Measurements from ENCODE around the gene TIAM2. TPM values are rescaled to one million over a fixed set of nuclear protein-coding genes. Genes with fewer than 3 reads are reported as not detected.

The TIAM2 gene
- total RNA-seq, 2 experiments from 2014 or later = 5.4 to 6.2 TPM

- Histone ChIP-seq H3K4me1 (ENCODE audit: insufficient read depth, low read length, poor library complexity, severe bottlenecking) (no peaks in the 10 kb centered on the region), H2AFZ (ENCODE audit: low read length) (no peak overlapping the region), H3K79me2 (ENCODE audit: insufficient read depth, low read depth, low read length) (no peaks in the 10 kb centered on the region), H3K36me3 (ENCODE audit: insufficient read depth, low read length) (no peaks in the 10 kb centered on the region), H3K27ac (ENCODE audit: low read depth, low read length, poor library complexity, severe bottlenecking) (no peak overlapping the region), H3K9me3 (ENCODE audit: low read length) (no peaks in the 10 kb centered on the region), H3K4me2 (ENCODE audit: low read length) (no peak overlapping the region), H3K9me2 (ENCODE audit: insufficient read depth, low read length) (no peaks in the 10 kb centered on the region), H4K20me1 (ENCODE audit: insufficient read depth, low read length) (no peaks in the 10 kb centered on the region), H3K4me3 (ENCODE audit: low read depth, low read length, poor library complexity, severe bottlenecking) (no peak overlapping the region)
- ChIA-PET POLR2A (no interaction called here), CTCF (ENCODE audit: unreplicated experiment) (no interaction called here)
- no TSS peak for BruUV-seq (replicated peaks)
- TF ChIP-seq CTCF (conservative IDR thresholded peaks at IDR 0.05; ENCODE audit: low read length) (no peak), EZH2phosphoT487 (IDR thresholded peaks at IDR 0.05; ENCODE audit: borderline replicate concordance, low read depth, low read length) (no peak)
- DNase-seq (ENCODE audit: low spot score) = no peak
- intact Hi-C loops (cut with micrococcal nuclease; ENCODE audit: unreplicated experiment) = no loop called here
Measured at GRCh38 chr6:155219858-155220301, 224.8 kb downstream of the TIAM2 start.

- Histone ChIP-seq H3K9me2 (ENCODE audit: insufficient read depth, low read length) (no peaks in the 10 kb centered on the region), H3K27ac (ENCODE audit: low read depth, low read length, poor library complexity, severe bottlenecking) (no peak overlapping the region), H3K4me3 (ENCODE audit: low read depth, low read length, poor library complexity, severe bottlenecking) (no peak overlapping the region), H3K4me1 (ENCODE audit: insufficient read depth, low read length, poor library complexity, severe bottlenecking) (no peaks in the 10 kb centered on the region), H2AFZ (ENCODE audit: low read length) (no peak overlapping the region), H3K79me2 (ENCODE audit: insufficient read depth, low read depth, low read length) (no peaks in the 10 kb centered on the region), H4K20me1 (ENCODE audit: insufficient read depth, low read length) (no peaks in the 10 kb centered on the region), H3K4me2 (ENCODE audit: low read length) (no peak overlapping the region), H3K9me3 (ENCODE audit: low read length) (no peaks in the 10 kb centered on the region), H3K36me3 (ENCODE audit: insufficient read depth, low read length) (no peaks in the 10 kb centered on the region; the same call in 1 of the 2 replicates)
- POLR2A ChIA-PET = interaction anchor here (0.6 to 0.7 kb wide), 3 partner anchors 96 to 298 kb away, joined by 3 to 7 read pairs (median 3); no protein-coding TSS in a partner anchor
- TF ChIP-seq EZH2phosphoT487 (IDR thresholded peaks at IDR 0.05; ENCODE audit: borderline replicate concordance, low read depth, low read length) (no peak), CTCF (conservative IDR thresholded peaks at IDR 0.05; ENCODE audit: low read length) (no peak)
- DNase-seq (ENCODE audit: low spot score) = no peak
- intact Hi-C loops (cut with micrococcal nuclease; ENCODE audit: unreplicated experiment) = no loop called here
- no TSS peak for BruUV-seq (replicated peaks)
- CTCF ChIA-PET (ENCODE audit: unreplicated experiment) = no interaction called here
Measured at GRCh38 chr6:155221086-155221485, 226.0 kb downstream of the TIAM2 start.

- no TSS peak for BruUV-seq (replicated peaks)
- Histone ChIP-seq H3K9me2 (ENCODE audit: insufficient read depth, low read length) (no peaks in the 10 kb centered on the region), H3K9me3 (ENCODE audit: low read length) (no peaks in the 10 kb centered on the region), H3K36me3 (ENCODE audit: insufficient read depth, low read length) (no peaks in the 10 kb centered on the region; the same call in 1 of the 2 replicates), H3K27ac (ENCODE audit: low read depth, low read length, poor library complexity, severe bottlenecking) (no peak overlapping the region), H3K4me1 (ENCODE audit: insufficient read depth, low read length, poor library complexity, severe bottlenecking) (no peaks in the 10 kb centered on the region), H3K4me3 (ENCODE audit: low read depth, low read length, poor library complexity, severe bottlenecking) (no peak overlapping the region), H3K79me2 (ENCODE audit: insufficient read depth, low read depth, low read length) (no peaks in the 10 kb centered on the region), H4K20me1 (ENCODE audit: insufficient read depth, low read length) (no peaks in the 10 kb centered on the region), H3K4me2 (ENCODE audit: low read length) (no peak overlapping the region), H2AFZ (ENCODE audit: low read length) (no peak overlapping the region)
- no peak for TF ChIP-seq CTCF (conservative IDR thresholded peaks at IDR 0.05; ENCODE audit: low read length)
- TF ChIP-seq EZH2phosphoT487 (IDR thresholded peaks at IDR 0.05; ENCODE audit: borderline replicate concordance, low read depth, low read length) = no peak
- POLR2A ChIA-PET = interaction anchor here (0.7 to 0.8 kb wide), 3 partner anchors 7 to 107 kb away, joined by 3 to 4 read pairs (median 3); no protein-coding TSS in a partner anchor
- intact Hi-C loops (cut with micrococcal nuclease; ENCODE audit: unreplicated experiment) = no loop called here
- DNase-seq (ENCODE audit: low spot score) = no peak
- CTCF ChIA-PET (ENCODE audit: unreplicated experiment) = no interaction called here
Measured at GRCh38 chr6:155222506-155222905, 227.4 kb downstream of the TIAM2 start.
